ENCODE results near the gene CTDP1. TPM values are rescaled to one million over a fixed set of nuclear protein-coding genes. Genes with fewer than 3 reads are reported as not detected.
"Not testable (repeated sequence)": the region's sequence is repeated elsewhere in the genome, so short reads cannot be mapped to it uniquely, and the experiment has no call there.

CTDP1 gene
- total RNA-seq, 1 experiment from 2014 or later = 24.9 TPM

- TF ChIP-seq CTCF (IDR thresholded peaks at IDR 0.05 in 2 of 3, conservative IDR thresholded peaks at IDR 0.05 in 1 of 3; ENCODE audit: borderline replicate concordance in 1 of 3, insufficient read depth in 1 of 3, low read depth in 2 of 3, low read length in 2 of 3) (no peak), FOSL1 (IDR thresholded peaks at IDR 0.05; ENCODE audit: low read depth) (no peak), SP1 (IDR thresholded peaks at IDR 0.05; ENCODE audit: low read depth) (no peak), REST (IDR thresholded peaks at IDR 0.05; ENCODE audit: low read depth) (no peak), CBX3 (IDR thresholded peaks at IDR 0.05; ENCODE audit: low read depth) (no peak), MAX (IDR thresholded peaks at IDR 0.05) (no peak), SRF (IDR thresholded peaks at IDR 0.05; ENCODE audit: low read depth) (no peak)
- Histone ChIP-seq H3K27me3 (ENCODE audit: insufficient read depth, low read length) (no peaks in the 10 kb centered on the region), H2AFZ (ENCODE audit: low read depth, low read length, poor library complexity, severe bottlenecking) (no peak overlapping the region), H3K4me3 (replicated peaks in 1 of 2; ENCODE audit: low read depth in 1 of 2, low read length in 2 of 2) (no peak overlapping the region), H4K20me1 (ENCODE audit: insufficient read depth) (no peaks in the 10 kb centered on the region), H3K27ac (ENCODE audit: low read depth, low read length) (no peak overlapping the region), H3K4me1 (ENCODE audit: control insufficient read depth in 1 of 2, insufficient read depth in 2 of 2, low read length in 2 of 2) (no peaks in the 10 kb centered on the region), H3K4me2 (ENCODE audit: low read length) (no peak overlapping the region), H3K36me3 (ENCODE audit: control insufficient read depth in 1 of 2, insufficient read depth in 2 of 2, low read length in 2 of 2) (peaks cover 2 to 26% of the 10 kb centered on the region in 2 experiments), H3K9ac (ENCODE audit: low read length) (no peak overlapping the region), H3K79me2 (ENCODE audit: insufficient read depth, low read length) (no peaks in the 10 kb centered on the region), H3K9me3 (ENCODE audit: control insufficient read depth in 1 of 2, insufficient read depth in 1 of 2, low read depth in 1 of 2, low read length in 2 of 2) (0 out of 4 replicates have a peak, but pooled peaks cover 0 to 1% of the 10 kb centered on the region in 2 experiments), H3K9me2 (ENCODE audit: insufficient read depth) (no peaks in the 10 kb centered on the region)
- RAD21 ChIA-PET (ENCODE audit: low non-redundant PET in 1 of 2, low total read pairs in 2 of 2, uncharacterized antibody in 2 of 2, unreplicated experiment in 2 of 2) = no interaction called here
- intact Hi-C loops (cut with micrococcal nuclease) = no loop called here
- POLR2A ChIA-PET = no interaction called here
- DNase-seq (ENCODE audit: low read depth, low spot score) = no peak
- CTCF ChIA-PET = no interaction called here
- ATAC-seq = no peak
- no TSS peak for BruUV-seq (replicated peaks)
Measured at GRCh38 chr18:79739440-79739778, 59.8 kb downstream of the CTDP1 start.

GRCh38 chr18:79740047-79740446 lies 60.4 kb downstream of the CTDP1 start:
- H3K79me2 ChIP-seq (ENCODE audit: insufficient read depth, low read length); H3K4me3 ChIP-seq (replicated peaks in 1 of 2; ENCODE audit: low read depth in 1 of 2, low read length in 2 of 2); DNase-seq (ENCODE audit: low read depth, low spot score); ATAC-seq; H3K4me1 ChIP-seq (ENCODE audit: control insufficient read depth in 1 of 2, insufficient read depth in 2 of 2, low read length in 2 of 2); H4K20me1 ChIP-seq (ENCODE audit: insufficient read depth); H3K4me2 ChIP-seq (ENCODE audit: low read length); H3K27ac ChIP-seq (ENCODE audit: low read depth, low read length); RAD21 ChIA-PET (ENCODE audit: low non-redundant PET in 1 of 2, low total read pairs in 2 of 2, uncharacterized antibody in 2 of 2, unreplicated experiment in 2 of 2); H3K9me3 ChIP-seq (ENCODE audit: control insufficient read depth in 1 of 2, insufficient read depth in 1 of 2, low read depth in 1 of 2, low read length in 2 of 2); BruUV-seq (replicated peaks); H3K27me3 ChIP-seq (ENCODE audit: insufficient read depth, low read length); CTCF ChIA-PET; intact Hi-C loops (cut with micrococcal nuclease); H3K9ac ChIP-seq (ENCODE audit: low read length); H3K9me2 ChIP-seq (ENCODE audit: insufficient read depth); H2AFZ ChIP-seq (ENCODE audit: low read depth, low read length, poor library complexity, severe bottlenecking); POLR2A ChIA-PET: not testable (repeated sequence)
- H3K36me3 ChIP-seq (ENCODE audit: control insufficient read depth in 1 of 2, insufficient read depth in 2 of 2, low read length in 2 of 2) = peaks cover 2 to 20% of the 10 kb centered on the region in 2 experiments
